ENCODE data around the gene NOL4L.
"Not testable (repeated sequence)": the region's sequence is repeated elsewhere in the genome, so short reads cannot be mapped to it uniquely, and the experiment has no call there.

Gene NOL4L

DNA sequence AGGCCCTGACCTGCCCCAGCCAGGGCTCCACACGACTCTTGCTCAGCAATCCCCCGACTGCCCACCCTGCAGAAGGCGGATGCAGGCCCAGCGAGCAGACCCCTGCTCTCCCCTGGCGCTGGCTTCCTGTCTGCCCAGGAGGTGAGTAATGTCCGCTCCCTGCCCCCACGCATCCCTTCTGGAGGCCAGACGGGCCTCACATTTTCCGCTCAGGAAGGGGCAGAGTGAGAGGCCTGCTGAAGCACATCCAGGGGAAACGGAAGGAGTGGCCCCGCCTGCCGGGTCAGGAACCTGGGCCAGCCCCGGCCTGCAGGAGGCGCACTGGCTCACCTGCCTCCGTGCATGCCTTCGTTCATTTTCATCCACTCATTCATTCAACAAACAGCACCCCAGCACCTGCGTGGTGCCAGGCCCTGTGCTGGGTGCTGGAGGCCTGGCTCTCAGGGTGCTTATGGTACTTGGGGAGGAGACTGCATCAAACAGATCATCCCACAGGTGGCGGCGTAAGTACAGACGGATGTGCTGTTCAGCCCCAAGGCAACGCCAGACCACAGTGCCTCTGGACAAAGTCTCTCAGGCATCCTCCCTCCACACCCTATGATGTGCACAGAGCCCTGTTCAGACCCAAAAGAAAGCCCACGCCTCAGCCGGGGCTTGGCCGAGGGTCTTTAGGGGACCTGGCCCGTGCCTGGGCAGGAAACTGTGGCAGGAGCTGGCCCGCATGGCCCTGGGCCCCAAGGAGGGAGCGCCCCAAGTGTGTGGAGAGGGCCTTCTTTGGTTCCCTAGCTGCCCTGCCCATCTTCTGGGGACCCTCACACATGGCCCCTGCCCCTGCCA, 114.9 kb downstream of the NOL4L start:
- H3K27ac ChIP-seq, result no peak overlapping the region

DNA sequence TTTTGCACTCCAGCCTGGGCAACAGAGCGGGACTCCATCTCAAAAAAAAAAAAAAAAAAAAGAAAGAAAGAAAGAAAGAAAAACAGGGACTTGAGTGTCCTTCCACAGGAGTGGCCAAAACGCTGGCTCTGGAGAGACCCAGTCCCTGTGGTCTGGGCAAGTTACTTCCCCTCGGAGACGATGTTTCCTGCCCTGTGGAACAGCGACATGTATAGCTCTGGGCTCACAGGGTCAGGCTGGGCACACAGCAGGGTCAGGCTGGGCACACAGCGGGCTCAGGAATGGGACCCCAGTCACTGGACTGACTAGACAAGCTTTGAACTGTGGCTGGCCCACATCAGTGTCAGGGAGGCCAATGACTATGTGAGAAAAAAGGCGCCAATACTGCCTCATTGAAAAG, 116.3 kb downstream of the NOL4L start:
- TF ChIP-seq ZFX (IDR thresholded peaks at IDR 0.05), result no peak
- TF ChIP-seq, protein P1, sequence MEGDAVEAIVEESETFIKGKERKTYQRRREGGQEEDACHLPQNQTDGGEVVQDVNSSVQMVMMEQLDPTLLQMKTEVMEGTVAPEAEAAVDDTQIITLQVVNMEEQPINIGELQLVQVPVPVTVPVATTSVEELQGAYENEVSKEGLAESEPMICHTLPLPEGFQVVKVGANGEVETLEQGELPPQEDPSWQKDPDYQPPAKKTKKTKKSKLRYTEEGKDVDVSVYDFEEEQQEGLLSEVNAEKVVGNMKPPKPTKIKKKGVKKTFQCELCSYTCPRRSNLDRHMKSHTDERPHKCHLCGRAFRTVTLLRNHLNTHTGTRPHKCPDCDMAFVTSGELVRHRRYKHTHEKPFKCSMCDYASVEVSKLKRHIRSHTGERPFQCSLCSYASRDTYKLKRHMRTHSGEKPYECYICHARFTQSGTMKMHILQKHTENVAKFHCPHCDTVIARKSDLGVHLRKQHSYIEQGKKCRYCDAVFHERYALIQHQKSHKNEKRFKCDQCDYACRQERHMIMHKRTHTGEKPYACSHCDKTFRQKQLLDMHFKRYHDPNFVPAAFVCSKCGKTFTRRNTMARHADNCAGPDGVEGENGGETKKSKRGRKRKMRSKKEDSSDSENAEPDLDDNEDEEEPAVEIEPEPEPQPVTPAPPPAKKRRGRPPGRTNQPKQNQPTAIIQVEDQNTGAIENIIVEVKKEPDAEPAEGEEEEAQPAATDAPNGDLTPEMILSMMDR (conservative IDR thresholded peaks at IDR 0.05), result no peak
- no peak overlapping the region for H3K27ac ChIP-seq

More for the DNA sequence above, 114.9 kb downstream of the NOL4L start:
- no peak for TF ChIP-seq ZFX (IDR thresholded peaks at IDR 0.05)
- TF ChIP-seq, protein P1 (conservative IDR thresholded peaks at IDR 0.05), result no peak; the same call in 1 of the 2 replicates

DNA sequence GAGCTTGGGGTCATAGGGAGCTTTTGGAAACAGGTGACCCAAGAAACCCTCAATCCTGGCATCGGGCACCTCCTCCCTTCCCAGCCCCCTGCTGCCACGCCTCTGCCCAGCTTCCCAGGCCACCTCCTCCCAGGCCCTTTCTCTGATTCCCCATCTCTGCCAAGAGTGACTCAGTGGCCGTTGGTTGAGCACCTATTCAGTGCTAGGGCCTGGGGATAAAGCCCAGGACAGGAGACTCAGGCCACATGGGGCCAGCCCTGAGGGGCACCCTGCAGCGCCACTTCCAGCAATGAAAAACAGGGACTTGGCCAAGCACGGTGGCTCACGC, 116.9 kb downstream of the NOL4L start:
- H3K27ac ChIP-seq, result no peak overlapping the region
- TF ChIP-seq, protein P1 (conservative IDR thresholded peaks at IDR 0.05), result no peak
- TF ChIP-seq ZFX (IDR thresholded peaks at IDR 0.05), result no peak

DNA sequence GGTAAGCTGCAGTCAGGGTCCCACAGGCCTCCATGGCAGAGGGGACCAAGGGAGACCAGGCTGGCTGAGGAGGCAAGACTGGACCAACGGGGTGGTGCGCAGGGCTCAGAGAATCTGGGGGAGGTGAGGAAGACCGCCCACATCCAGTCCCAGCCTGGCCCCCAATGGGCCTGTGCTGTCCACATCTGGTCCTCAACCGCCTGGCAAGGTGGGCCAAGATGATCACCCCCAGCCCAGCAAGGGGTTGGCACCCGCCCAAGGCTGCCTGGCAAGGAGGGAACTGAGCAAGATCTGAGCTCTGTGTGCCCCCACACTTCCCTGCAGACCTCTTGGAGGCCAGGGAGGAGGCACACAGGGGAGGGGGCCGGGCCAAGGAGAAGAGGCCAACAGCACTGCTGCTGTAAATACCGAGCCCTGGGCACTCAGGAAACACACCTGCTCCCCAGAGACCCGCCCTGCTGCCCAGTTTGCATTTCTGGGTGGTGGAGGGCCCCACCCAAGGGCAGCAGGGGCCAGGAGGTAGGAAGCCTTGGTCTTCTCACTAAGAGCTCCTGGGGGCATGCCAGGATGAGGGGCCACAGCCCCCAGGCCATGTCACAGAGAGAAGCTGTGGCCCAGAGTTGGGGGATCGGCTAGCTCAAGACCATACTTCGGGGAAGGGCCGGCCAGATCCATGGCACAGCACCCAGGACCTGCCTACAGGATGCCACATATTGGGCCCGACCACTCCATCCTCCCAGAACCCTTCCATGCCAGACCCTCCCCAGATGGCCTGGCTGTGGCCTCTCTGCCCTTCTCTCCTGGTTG, 117.4 kb downstream of the NOL4L start:
- TF ChIP-seq, protein P1 (conservative IDR thresholded peaks at IDR 0.05), result no peak
- TF ChIP-seq ZFX (IDR thresholded peaks at IDR 0.05), result no peak
- H3K27ac ChIP-seq, result no peak overlapping the region

DNA sequence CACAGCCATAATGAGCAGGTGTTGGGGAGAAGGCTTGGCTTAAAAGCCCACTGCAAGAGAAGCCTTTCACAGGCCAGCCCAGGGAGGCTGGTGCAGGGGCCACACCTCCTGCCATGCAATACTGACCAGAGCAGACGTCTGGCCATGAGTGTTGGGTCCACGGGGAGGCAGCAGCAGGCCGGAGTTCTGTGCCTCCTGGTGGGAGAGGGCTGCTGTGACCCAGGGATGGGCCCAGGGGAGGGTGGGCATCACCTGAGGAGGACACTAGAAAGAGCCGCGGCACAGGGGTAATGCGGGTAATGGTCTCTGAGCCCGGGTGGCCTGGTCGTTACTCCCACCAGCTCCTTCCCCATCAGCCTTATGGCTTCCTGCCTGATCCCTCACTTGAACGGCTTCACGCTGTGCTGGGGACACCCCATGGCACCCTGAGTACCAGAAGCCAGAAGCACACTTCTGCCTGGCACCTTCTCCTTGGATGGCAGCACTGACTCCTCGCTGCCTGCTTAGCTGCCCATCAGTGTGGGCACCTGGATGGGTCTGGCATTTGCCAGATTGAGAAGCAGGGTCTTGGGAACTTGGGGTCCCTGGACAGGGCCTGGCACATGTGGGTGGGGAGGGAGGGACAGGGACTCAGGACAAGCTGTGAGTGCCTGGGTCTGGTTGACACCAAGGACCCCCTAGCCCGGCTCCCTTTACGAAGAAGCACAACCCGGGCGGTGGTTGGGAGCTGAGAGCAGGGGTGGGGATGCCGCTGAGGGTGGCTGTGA, 118.2 kb downstream of the NOL4L start:
- TF ChIP-seq, protein P1 (conservative IDR thresholded peaks at IDR 0.05), result no peak
- TF ChIP-seq ZFX (IDR thresholded peaks at IDR 0.05), result no peak
- H3K27ac ChIP-seq, result no peak overlapping the region

DNA sequence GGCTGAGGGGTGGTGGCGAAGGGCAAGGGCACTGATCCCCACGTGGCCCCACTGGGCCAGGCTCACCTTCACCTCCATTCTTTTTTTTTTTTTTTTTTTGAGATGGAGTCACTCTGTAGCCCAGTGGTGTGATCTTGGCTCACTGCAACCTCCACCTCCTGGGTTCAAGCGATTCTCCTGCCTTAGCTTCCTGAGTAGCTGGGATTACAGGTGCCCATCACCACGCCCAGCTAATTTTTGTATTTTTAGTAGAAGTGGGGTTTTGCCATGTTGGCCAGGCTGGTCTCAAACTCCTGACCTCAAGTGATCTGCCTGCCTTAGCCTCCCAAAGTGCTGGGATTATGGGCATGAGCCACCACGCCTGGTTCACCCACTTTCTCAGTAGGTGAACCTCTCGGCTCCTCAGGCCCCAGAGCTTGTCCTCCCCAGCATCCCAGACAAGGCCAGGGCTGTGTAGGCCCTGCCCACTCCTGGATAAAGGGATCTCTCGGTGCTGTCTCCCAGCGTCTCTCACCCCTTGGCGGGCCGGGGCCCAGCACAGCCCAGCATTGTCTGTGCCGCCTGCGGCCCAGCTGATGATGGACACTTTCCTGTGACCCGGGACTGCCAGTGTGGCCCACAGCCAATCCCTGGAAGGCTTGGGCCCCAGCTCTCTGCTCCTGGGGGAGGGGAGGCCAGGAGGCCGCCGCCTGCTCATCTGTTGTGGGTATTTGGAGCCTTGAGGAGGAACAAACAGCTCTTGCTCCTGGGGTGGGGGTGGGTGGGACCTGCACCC, 119.0 kb downstream of the NOL4L start:
- H3K27ac ChIP-seq, result not testable (repeated sequence)

Measured in C4-2B (cell line).